Suprapubic skin (tissue), 3 donors: ENCODE data around the gene RMDN3.

Source experiments
- CTCF ChIP-seq, 2 donors: fragments of 200-600 bp in 1 of 2; fragments of 450-650 bp in 1 of 2; sonication (generic) in 1 of 2; IDR thresholded peaks; one replicate each; pipeline ENCODE4 v1.5.1; 2016 to 2019; ENCODE audit warnings: antibody characterized with exemption in 2 of 2, mild to moderate bottlenecking in 1 of 2, moderate library complexity in 1 of 2
- POLR2A ChIP-seq, 2 donors: fragments of 450-650 bp; IDR thresholded peaks; one replicate each; pipeline ENCODE4 v1.6.1; 2017; ENCODE audit warnings: antibody characterized with exemption in 2 of 2, mild to moderate bottlenecking in 2 of 2, moderate library complexity in 2 of 2

GRCh38 chr15:40746916-40747418 is 8.1 kb downstream of the RMDN3 start:
- TF ChIP-seq CTCF (IDR thresholded peaks at IDR 0.05) (no peak), POLR2A (IDR thresholded peaks at IDR 0.05) (no peak)
